ENCODE data around the gene AVEN. TPM values are rescaled to one million over a fixed set of nuclear protein-coding genes. Genes with fewer than 3 reads are reported as not detected.

The AVEN gene
- total RNA-seq, 2 experiments from 2014 or later = 13.3 to 13.9 TPM

- Mint-ChIP-seq H3K9me3 (no peaks in the 10 kb centered on the region), H3K27me3 (ENCODE audit: low read depth) (no peaks in the 10 kb centered on the region), H3K4me1 (ENCODE audit: low read depth) (no peaks in the 10 kb centered on the region), H3K27ac (no peak overlapping the region), H3K36me3 (ENCODE audit: low read depth) (no peaks in the 10 kb centered on the region), H3K4me3 (no peak overlapping the region)
- DNase-seq = no peak
- intact Hi-C loops (cut with micrococcal nuclease) = no loop called here
- CTCF ChIA-PET = no interaction called here
Observed at GRCh38 chr15:33932734-33933133, 106.3 kb downstream of the AVEN start.

GRCh38 chr15:33926260-33926659 is 112.7 kb downstream of the AVEN start:
- CTCF ChIA-PET = no interaction called here
- Mint-ChIP-seq H3K4me1 (ENCODE audit: low read depth) (no peaks in the 10 kb centered on the region), H3K36me3 (ENCODE audit: low read depth) (no peaks in the 10 kb centered on the region), H3K27me3 (ENCODE audit: low read depth) (no peaks in the 10 kb centered on the region), H3K9me3 (no peaks in the 10 kb centered on the region), H3K4me3 (no peak overlapping the region), H3K27ac (no peak overlapping the region)
- no peak for DNase-seq
- intact Hi-C loops (cut with micrococcal nuclease) = no loop called here

- intact Hi-C loops (cut with micrococcal nuclease) = no loop called here
- DNase-seq = no peak
- H3K4me1 Mint-ChIP-seq (ENCODE audit: low read depth) = no peaks in the 10 kb centered on the region
- no peaks in the 10 kb centered on the region for H3K27me3 Mint-ChIP-seq (ENCODE audit: low read depth)
- H3K4me3 Mint-ChIP-seq = no peak overlapping the region
- H3K36me3 Mint-ChIP-seq (ENCODE audit: low read depth) = no peaks in the 10 kb centered on the region
- no peaks in the 10 kb centered on the region for H3K9me3 Mint-ChIP-seq
- no peak overlapping the region for H3K27ac Mint-ChIP-seq
- CTCF ChIA-PET = interaction anchor here (0.8 kb wide), 1 partner anchor 11 kb away, joined by 3 read pairs; no protein-coding TSS in a partner anchor
Observed at GRCh38 chr15:33923446-33923845, 115.6 kb downstream of the AVEN start.

GRCh38 chr15:33915571-33916407 is 123.2 kb downstream of the AVEN start:
- H3K4me1 Mint-ChIP-seq (ENCODE audit: low read depth) = peaks cover 6% of the 10 kb centered on the region
- no peaks in the 10 kb centered on the region for H3K9me3 Mint-ChIP-seq
- H3K4me3 Mint-ChIP-seq = no peak overlapping the region
- CTCF ChIA-PET = no interaction called here
- no peak for DNase-seq
- H3K36me3 Mint-ChIP-seq (ENCODE audit: low read depth) = no peaks in the 10 kb centered on the region
- intact Hi-C loops (cut with micrococcal nuclease) = no loop called here
- H3K27ac Mint-ChIP-seq = no peak overlapping the region
- H3K27me3 Mint-ChIP-seq (ENCODE audit: low read depth) = no peaks in the 10 kb centered on the region

GRCh38 chr15:33913459-33913858 is 125.5 kb downstream of the AVEN start:
- intact Hi-C loops (cut with micrococcal nuclease) = no loop called here
- Mint-ChIP-seq H3K27me3 (ENCODE audit: low read depth) (no peaks in the 10 kb centered on the region), H3K4me3 (no peak overlapping the region), H3K9me3 (no peaks in the 10 kb centered on the region), H3K36me3 (ENCODE audit: low read depth) (peaks cover 3% of the 10 kb centered on the region), H3K4me1 (ENCODE audit: low read depth) (peaks cover 6% of the 10 kb centered on the region), H3K27ac (no peak overlapping the region)
- CTCF ChIA-PET = interaction anchor here (0.8 kb wide), 1 partner anchor 10 kb away, joined by 3 read pairs; no protein-coding TSS in a partner anchor
- peak; percentile 10 for DNase-seq

GRCh38 chr15:33912326-33912725 is 126.7 kb downstream of the AVEN start:
- peaks cover 6% of the 10 kb centered on the region for H3K4me1 Mint-ChIP-seq (ENCODE audit: low read depth)
- H3K27me3 Mint-ChIP-seq (ENCODE audit: low read depth) = no peaks in the 10 kb centered on the region
- no peak for DNase-seq
- no peaks in the 10 kb centered on the region for H3K9me3 Mint-ChIP-seq
- no peak overlapping the region for H3K27ac Mint-ChIP-seq
- H3K36me3 Mint-ChIP-seq (ENCODE audit: low read depth) = peaks cover 3% of the 10 kb centered on the region
- intact Hi-C loops (cut with micrococcal nuclease) = no loop called here
- CTCF ChIA-PET = interaction anchor here (0.6 to 0.8 kb wide), 3 partner anchors 11 to 383 kb away, joined by 3 to 4 read pairs (median 3); no protein-coding TSS in a partner anchor
- H3K4me3 Mint-ChIP-seq = no peak overlapping the region

GRCh38 chr15:33910741-33911140 is 128.3 kb downstream of the AVEN start:
- Mint-ChIP-seq H3K4me3 (no peak overlapping the region), H3K4me1 (ENCODE audit: low read depth) (peaks cover 6% of the 10 kb centered on the region), H3K27me3 (ENCODE audit: low read depth) (no peaks in the 10 kb centered on the region), H3K36me3 (ENCODE audit: low read depth) (peaks cover 3% of the 10 kb centered on the region), H3K27ac (no peak overlapping the region), H3K9me3 (no peaks in the 10 kb centered on the region)
- DNase-seq = no peak
- CTCF ChIA-PET = no interaction called here
- intact Hi-C loops (cut with micrococcal nuclease) = no loop called here

- CTCF ChIA-PET = interaction anchor here (0.8 kb wide), 1 partner anchor 57 kb away, joined by 3 read pairs; no protein-coding TSS in a partner anchor
Observed at GRCh38 chr15:33908406-33908805, 130.6 kb downstream of the AVEN start.

GRCh38 chr15:33907326-33907725 is 131.7 kb downstream of the AVEN start:
- Mint-ChIP-seq H3K27me3 (ENCODE audit: low read depth) (no peaks in the 10 kb centered on the region), H3K4me1 (ENCODE audit: low read depth) (no peaks in the 10 kb centered on the region), H3K27ac (no peak overlapping the region), H3K4me3 (no peak overlapping the region), H3K36me3 (ENCODE audit: low read depth) (peaks cover 3% of the 10 kb centered on the region), H3K9me3 (no peaks in the 10 kb centered on the region)
- intact Hi-C loops (cut with micrococcal nuclease) = no loop called here
- no peak for DNase-seq
- CTCF ChIA-PET = no interaction called here

More at GRCh38 chr15:33908406-33908805, 130.6 kb downstream of the AVEN start:
- DNase-seq = no peak
- Mint-ChIP-seq H3K4me1 (ENCODE audit: low read depth) (peaks cover 2% of the 10 kb centered on the region), H3K27ac (no peak overlapping the region), H3K27me3 (ENCODE audit: low read depth) (no peaks in the 10 kb centered on the region), H3K36me3 (ENCODE audit: low read depth) (peaks cover 3% of the 10 kb centered on the region), H3K4me3 (no peak overlapping the region), H3K9me3 (no peaks in the 10 kb centered on the region)
- intact Hi-C loops (cut with micrococcal nuclease) = no loop called here

GRCh38 chr15:33903661-33904060 is 135.3 kb downstream of the AVEN start:
- Mint-ChIP-seq H3K27me3 (ENCODE audit: low read depth) (no peaks in the 10 kb centered on the region), H3K9me3 (no peaks in the 10 kb centered on the region), H3K36me3 (ENCODE audit: low read depth) (no peaks in the 10 kb centered on the region), H3K4me3 (no peak overlapping the region), H3K4me1 (ENCODE audit: low read depth) (peaks cover under 1% of the 10 kb centered on the region), H3K27ac (no peak overlapping the region)
- DNase-seq = no peak
- CTCF ChIA-PET = no interaction called here
- intact Hi-C loops (cut with micrococcal nuclease) = no loop called here

GRCh38 chr15:33902043-33902442 is 137.0 kb downstream of the AVEN start:
- Mint-ChIP-seq H3K27me3 (ENCODE audit: low read depth) (no peaks in the 10 kb centered on the region), H3K27ac (no peak overlapping the region), H3K4me1 (ENCODE audit: low read depth) (peaks cover 4% of the 10 kb centered on the region), H3K36me3 (ENCODE audit: low read depth) (no peaks in the 10 kb centered on the region), H3K9me3 (no peaks in the 10 kb centered on the region), H3K4me3 (no peak overlapping the region)
- intact Hi-C loops (cut with micrococcal nuclease) = no loop called here
- no peak for DNase-seq
- CTCF ChIA-PET = no interaction called here

GRCh38 chr15:33894193-33894592 is 144.8 kb downstream of the AVEN start:
- CTCF ChIA-PET = no interaction called here
- no peaks in the 10 kb centered on the region for H3K9me3 Mint-ChIP-seq
- peaks cover 4% of the 10 kb centered on the region for H3K4me1 Mint-ChIP-seq (ENCODE audit: low read depth)
- intact Hi-C loops (cut with micrococcal nuclease) = no loop called here
- no peaks in the 10 kb centered on the region for H3K36me3 Mint-ChIP-seq (ENCODE audit: low read depth)
- no peak overlapping the region for H3K27ac Mint-ChIP-seq
- H3K27me3 Mint-ChIP-seq (ENCODE audit: low read depth) = no peaks in the 10 kb centered on the region
- DNase-seq = no peak
- H3K4me3 Mint-ChIP-seq = no peak overlapping the region

GRCh38 chr15:33888176-33888575 is 150.8 kb downstream of the AVEN start:
- no peak overlapping the region for H3K4me3 Mint-ChIP-seq
- intact Hi-C loops (cut with micrococcal nuclease) = no loop called here
- H3K27ac Mint-ChIP-seq = no peak overlapping the region
- peaks cover 8% of the 10 kb centered on the region for H3K9me3 Mint-ChIP-seq
- no peaks in the 10 kb centered on the region for H3K27me3 Mint-ChIP-seq (ENCODE audit: low read depth)
- peaks cover 2% of the 10 kb centered on the region for H3K4me1 Mint-ChIP-seq (ENCODE audit: low read depth)
- no peak for DNase-seq
- H3K36me3 Mint-ChIP-seq (ENCODE audit: low read depth) = peaks cover 3% of the 10 kb centered on the region
- CTCF ChIA-PET = no interaction called here

All from activated naive CD4-positive, alpha-beta T cell treated with anti-CD3 and anti-CD28 coated beads for 36 hours (primary cell).